Measurements from ENCODE around the gene CCDC121. TPM values are rescaled to one million over a fixed set of nuclear protein-coding genes. Genes with fewer than 3 reads are reported as not detected.

Gene CCDC121, protein sequence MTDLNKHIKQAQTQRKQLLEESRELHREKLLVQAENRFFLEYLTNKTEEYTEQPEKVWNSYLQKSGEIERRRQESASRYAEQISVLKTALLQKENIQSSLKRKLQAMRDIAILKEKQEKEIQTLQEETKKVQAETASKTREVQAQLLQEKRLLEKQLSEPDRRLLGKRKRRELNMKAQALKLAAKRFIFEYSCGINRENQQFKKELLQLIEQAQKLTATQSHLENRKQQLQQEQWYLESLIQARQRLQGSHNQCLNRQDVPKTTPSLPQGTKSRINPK
- total RNA-seq, result 1.3 and 1.5 TPM in 2 replicates

GRCh38 chr2:27628767-27629709 is at the start of gene CCDC121, which contains the start of gene GPN1:
Gene CCDC121, minus strand, starts transcription at chr2:27629012. Its CDS starts 1,213 bp downstream, at chr2:27627799.
Gene GPN1, plus strand, starts transcription at chr2:27629050. Its CDS starts 9 bp downstream, at chr2:27629059.

GRCh38 chr2:27663285-27664153 is 34.7 kb upstream of the CCDC121 start, which contains the start of the genes SLC4A1AP and SUPT7L:
Gene SLC4A1AP, plus strand, starts transcription at chr2:27663889. Its CDS starts 26 bp downstream, at chr2:27663915.
Gene SUPT7L, minus strand, starts transcription at chr2:27663614. Its CDS starts 1,422 bp downstream, at chr2:27662192.

GRCh38 chr2:27582695-27583389 is 46.0 kb downstream of the CCDC121 start, which contains the start of gene ZNF512:
Gene ZNF512, plus strand, starts transcription at chr2:27583042. Its CDS starts 71 bp downstream, at chr2:27583113.

Other genes starting within 250 kb of the CCDC121 start
- gene ZNF513, start 248.3 kb downstream of the CCDC121 start, total RNA-seq, result 6.2 and 7.6 TPM in 2 replicates
- gene PPM1G, start 219.4 kb downstream of the CCDC121 start, total RNA-seq, result 139 and 157 TPM in 2 replicates
- 107 and 112 TPM in 2 replicates for gene NRBP1, start 200.4 kb downstream of the CCDC121 start, total RNA-seq
- gene KRTCAP3, start 186.6 kb downstream of the CCDC121 start, total RNA-seq, result not detected in 2 replicates
- 26.2 and 28.0 TPM in 2 replicates for gene IFT172, start 139.3 kb downstream of the CCDC121 start, total RNA-seq
- gene FNDC4, start 133.8 kb downstream of the CCDC121 start, total RNA-seq, result 30.1 and 31.8 TPM in 2 replicates
- 6.7 and 9.3 TPM in 2 replicates for gene GCKR, start 132.2 kb downstream of the CCDC121 start, total RNA-seq
- 16.0 and 17.3 TPM in 2 replicates for gene ZNF512, start 46.0 kb downstream of the CCDC121 start, total RNA-seq
- gene GPN1, start within 50 bp of the CCDC121 start, total RNA-seq, result 39.6 and 45.3 TPM in 2 replicates
- gene SUPT7L, start 34.6 kb upstream of the CCDC121 start, total RNA-seq, result 12.6 and 16.0 TPM in 2 replicates
- gene SLC4A1AP, start 34.9 kb upstream of the CCDC121 start, total RNA-seq, result 25.8 and 26.7 TPM in 2 replicates
- 71.5 and 86.3 TPM in 2 replicates for gene MRPL33, start 142.7 kb upstream of the CCDC121 start, total RNA-seq

Measured in endothelial cell of coronary artery (primary cell).